Islet precursor cell (in vitro differentiated cells): ENCODE results near the gene MX1.

ENCODE experiments used
- DNase-seq: peaks from one replicate; pipeline ENCODE4 v3.0.0-alpha.2; 2018

Gene MX1

DNA sequence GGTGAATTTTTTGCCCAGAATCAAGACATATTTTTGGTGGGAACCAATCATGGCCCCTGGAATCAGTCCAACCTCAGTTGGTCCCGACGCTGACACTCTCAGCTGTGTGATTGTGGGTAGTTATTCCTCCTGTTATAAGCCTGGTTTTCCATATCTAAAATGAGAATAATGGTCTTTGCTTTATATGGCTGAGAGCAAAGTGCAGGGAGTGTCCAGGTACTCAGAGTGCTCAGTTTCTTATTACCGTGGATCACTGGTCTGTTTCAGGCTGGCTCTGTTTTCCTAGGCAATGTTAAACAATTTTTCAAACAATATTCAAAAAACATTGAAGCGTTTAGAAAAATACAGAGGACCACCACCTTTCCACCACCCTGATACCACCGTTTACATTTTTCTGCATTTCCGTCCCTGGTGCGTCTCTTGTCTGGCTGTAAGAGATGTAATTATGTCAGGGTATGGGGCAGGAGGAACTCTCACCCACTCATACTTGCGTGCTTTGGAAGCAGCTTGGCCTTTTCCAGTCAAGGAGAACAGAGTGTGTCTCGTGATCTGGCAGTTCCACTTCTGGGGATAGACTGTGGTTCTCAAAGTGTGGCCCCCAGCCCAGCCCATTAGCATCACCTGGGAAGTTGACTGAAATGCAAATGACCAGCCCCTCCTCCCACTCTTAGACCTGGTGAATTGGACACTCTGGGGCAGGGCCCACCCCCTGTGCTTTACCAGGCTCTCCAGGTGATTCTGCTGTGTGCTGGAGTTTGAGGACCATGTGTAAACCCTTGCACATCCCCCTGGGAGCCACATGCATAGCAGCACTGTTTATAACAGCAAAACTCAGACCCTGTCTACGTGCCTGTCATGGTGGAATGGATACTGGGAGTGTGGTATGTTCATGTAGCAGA lies 6.8 kb downstream of the MX1 start:
- DNase-seq: no peak

DNA sequence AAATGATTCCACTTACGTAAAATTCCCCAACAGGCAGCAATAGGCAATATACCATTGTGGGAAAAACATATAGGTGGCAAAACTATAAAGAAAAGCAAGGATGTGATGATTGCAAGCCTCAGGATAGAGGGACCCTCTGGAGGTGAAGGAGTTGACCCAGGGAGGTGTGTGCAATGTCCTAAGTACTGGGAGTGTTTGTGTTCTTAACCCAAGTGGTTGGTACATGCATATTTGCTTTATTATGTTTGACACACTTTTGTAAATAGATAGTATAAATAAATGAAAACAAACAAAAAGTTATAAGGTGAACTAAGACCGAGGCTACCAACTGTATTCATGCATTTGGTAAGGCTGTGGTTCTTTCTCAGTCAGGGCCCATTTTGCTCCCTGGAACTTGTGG lies 7.5 kb downstream of the MX1 start:
- DNase-seq: no peak

DNA sequence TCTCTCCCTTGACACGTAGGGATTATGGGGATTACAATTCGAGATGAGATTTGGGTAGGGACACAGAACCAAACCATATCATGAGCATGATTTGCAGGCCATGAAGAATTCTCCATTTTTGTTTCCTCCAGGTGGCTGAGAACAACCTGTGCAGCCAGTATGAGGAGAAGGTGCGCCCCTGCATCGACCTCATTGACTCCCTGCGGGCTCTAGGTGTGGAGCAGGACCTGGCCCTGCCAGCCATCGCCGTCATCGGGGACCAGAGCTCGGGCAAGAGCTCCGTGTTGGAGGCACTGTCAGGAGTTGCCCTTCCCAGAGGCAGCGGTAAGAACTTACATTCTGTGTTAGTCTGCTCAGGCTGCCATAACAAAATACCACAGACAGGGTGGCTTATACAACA lies 9.7 kb downstream of the MX1 start:
- no peak for DNase-seq

DNA sequence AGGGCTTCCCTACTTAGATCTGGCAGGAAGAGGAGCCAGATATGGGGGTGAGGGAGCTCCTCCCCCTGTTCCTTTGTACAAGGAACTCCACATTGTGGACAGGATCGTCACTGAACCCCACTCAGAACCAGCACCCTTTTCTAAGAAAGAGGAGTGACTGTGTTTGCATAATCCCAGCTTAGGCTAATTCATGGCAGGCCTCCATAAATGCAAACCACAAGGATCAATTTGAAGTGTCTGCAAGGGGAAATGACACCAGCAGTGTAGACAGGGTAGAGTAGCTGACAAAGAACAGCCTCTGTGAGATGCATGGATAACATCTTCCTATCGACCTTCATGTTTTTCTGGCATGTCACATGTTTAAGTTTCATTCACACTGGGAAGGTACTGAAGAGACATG lies 11.7 kb downstream of the MX1 start:
- no peak for DNase-seq

DNA sequence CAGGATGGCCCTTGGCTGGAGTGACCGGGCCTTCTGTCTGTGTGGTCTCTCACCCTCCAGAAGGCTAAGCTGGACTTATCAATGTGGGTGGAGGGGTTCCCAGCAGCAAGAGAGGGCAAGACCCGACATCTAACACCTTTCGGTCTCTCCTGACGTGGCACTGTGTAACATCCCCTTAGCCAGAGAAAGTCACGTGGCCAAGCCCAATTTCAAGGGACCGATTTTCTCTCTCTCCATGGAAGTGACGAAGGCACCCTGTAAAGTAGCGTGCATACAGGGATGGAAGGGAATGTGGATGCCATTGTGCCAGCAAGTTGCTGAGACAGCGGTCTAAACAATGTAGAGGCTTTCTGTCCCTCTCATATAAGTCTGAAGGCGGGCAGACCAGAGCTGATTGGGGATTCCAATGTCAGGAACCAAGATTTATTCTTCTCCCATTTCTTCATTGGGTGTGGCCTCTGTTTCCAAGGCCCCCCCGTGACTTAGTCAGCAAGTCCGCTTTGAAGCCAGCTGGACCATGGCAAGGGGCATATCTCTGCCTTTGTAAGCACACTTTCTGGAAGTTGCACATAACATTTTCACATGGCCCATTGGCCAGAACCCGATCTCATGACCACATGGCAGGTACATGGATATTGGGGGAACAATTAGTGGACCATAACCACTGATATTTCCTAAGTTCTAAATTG lies 12.5 kb downstream of the MX1 start:
- DNase-seq: no peak

DNA sequence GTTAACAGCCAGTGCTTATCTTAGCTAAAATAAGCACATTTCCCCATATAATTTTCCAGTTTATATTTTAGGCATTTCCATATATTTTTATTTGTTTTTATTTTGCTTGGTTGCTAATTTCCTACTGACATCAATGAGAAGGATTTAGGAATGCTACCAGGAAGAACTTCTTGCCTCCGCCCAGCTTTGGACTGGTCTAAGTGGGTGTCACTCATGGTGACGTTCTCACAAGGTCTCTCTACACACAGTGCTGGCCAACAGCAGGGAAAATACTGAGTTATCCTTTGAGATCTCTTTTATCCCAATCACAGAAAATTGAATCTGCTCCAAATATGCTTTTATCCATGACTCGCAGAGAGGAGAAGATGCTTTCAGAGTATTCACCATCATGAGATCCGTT lies 13.2 kb downstream of the MX1 start:
- DNase-seq: no peak

DNA sequence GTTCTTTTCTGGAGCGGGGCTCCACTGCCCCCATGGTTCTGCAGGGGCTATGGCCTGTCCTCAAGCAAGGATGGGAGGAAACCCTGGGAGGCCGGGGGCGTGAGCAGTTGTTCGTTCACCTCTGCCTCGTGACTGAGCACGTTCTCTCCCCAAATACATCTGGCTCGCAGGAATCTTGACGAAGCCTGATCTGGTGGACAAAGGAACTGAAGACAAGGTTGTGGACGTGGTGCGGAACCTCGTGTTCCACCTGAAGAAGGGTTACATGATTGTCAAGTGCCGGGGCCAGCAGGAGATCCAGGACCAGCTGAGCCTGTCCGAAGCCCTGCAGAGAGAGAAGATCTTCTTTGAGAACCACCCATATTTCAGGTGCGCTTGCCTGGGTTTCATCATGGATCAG lies 15.5 kb downstream of the MX1 start:
- no peak for DNase-seq

DNA sequence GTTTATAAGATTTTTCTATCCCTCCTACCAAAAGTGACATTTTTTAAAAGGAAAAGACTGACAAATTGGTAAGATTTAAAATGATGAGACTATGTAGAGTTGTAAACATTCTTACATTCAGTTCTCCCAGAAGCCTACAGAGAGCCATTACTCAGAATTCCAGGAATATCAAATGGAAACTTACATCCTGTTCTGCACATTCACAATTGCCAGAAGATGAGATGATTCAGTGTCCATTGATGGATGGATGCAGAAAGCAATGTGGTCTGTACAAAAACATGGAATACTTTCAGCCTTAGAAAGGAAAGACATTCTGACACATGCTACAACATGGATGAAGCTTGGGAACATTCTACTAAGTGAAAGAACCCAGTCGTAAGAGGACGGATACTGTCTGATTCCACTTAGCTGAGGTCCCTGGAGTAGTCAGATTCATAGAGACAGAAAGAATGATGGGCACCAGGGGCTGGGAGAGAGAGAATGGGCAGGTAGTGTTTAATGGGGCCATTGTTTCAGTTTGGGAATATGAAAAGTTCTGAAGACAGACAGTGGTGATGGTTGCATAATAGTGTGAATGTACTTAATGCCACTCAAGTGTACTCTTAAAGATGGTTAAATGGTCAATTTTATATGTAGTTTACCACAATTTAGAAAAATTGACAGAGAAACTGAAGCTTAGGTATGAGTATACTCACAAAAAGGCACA lies 16.6 kb downstream of the MX1 start:
- no peak for DNase-seq

DNA sequence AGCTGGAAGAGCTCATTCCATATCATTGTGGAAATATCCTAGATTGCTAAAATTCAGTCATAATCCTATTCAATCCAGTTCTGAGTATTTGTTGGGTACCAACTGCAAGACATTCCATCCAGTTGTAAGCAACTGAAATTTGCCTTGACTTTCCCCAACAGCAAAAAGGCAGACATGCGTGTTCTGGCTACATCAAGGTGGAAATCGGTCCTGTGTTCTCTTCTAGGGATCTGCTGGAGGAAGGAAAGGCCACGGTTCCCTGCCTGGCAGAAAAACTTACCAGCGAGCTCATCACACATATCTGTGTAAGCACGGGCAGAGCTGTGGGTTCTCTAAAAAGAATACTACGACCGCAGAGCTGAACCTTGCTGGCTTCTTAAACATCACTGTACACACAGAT lies 17.5 kb downstream of the MX1 start:
- no peak for DNase-seq

DNA sequence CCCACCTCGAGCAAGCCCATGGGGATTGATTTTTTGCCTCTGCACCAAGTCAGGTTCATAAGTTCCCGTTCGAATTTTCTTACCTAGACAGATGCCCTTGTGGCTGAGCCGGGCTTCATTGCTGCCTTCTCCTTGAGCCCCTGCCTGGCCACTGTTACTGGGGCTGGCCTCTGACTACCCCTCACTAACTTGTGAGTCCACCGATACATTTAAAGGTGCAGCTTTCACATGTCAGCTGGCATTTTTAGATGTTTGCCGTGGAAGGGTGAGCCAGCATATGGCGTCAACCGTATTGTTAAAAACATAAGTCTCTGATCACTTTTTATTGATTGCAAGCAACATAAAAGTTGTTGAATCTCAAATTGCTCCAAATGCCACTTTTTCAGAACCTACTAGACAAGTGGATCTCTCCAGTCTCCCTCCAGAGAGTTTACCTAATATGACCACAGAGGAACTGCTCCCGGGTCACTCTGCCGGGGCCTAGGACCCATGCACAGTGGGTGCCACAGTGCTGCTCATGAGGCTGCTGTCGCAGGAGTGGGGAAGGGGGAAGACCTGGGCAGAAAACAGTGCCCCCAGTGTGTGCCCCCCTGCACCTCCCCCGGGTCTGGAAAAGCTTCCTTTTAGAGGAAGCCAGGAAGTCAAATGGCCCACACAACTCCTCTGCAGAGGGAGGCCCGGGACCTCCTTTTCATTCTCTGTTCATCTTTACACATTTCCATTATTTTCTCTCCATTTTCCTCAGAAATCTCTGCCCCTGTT lies 18.8 kb downstream of the MX1 start:
- no peak for DNase-seq

DNA sequence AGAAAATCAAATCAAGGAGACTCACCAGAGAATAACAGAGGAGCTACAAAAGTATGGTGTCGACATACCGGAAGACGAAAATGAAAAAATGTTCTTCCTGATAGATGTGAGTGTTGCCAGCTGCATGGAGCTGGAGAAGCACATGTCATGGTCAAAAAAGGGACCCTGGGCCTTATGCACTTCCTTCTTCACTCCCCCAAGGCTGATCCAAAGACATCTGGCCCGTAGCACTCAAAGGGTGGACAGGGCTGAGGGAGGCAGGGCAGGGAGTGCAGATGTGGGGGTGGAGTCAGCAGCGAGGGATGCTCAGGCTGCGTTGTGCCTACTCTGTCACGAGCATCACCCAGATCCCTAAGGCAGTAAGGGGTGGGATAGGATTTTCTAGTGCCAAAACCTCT lies 19.4 kb downstream of the MX1 start:
- no peak for DNase-seq

DNA sequence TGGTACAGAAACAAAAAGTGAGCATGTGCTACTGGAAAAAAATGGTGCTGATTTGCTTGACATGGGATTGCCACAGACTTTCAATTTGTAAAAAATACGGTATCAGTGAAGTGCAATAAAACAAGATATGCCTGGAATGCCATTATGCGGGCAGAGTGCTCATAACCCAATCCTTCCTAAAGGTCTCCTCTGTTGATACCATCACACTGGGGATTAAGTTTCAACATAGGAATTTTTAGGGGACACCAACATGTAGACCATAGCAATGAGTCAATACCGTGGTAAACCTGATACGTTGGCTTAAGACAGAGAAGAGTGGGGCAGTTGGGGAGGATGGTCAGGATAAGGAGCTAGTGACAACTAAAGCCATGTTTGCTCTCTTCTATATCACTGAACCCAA lies 20.5 kb downstream of the MX1 start:
- DNase-seq: no peak

DNA sequence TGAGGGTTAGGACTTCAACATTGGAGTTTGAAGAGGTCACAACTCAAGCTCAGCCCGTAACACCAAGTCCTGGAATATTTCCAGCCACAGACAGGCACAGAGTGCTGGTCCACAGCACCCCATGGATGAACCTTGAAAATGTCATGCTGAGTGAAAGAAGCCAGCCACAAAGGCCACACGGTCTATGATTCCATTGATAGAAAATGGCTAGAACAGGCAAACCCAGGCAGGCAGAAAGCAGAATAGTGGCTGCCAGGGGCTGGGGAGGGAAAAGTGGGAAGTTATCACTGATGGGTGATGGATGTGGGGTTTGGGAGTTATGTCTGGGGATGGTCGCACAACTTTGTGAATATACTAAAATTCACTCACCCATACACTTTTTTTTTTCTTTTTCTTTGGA lies 21.3 kb downstream of the MX1 start:
- no peak for DNase-seq

DNA sequence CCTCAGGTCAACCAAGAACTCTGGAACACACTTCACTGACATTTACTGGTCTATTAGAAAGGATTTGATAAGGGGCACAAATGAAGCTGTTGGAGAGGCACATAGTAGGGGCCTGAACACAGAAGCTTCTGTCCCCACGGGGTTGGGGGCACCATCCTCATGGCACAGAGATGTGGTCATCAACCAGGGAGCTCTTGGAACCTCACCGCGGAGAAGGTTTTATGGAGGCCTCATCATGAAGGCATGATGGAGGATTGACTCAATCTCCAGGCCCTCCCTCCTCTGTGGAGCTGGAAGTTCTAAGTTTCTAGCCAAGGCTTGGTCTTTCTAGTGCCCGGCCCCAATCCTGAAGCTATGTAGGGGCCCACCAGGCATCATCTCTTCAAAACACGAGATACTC lies 23.6 kb downstream of the MX1 start:
- no peak for DNase-seq

DNA sequence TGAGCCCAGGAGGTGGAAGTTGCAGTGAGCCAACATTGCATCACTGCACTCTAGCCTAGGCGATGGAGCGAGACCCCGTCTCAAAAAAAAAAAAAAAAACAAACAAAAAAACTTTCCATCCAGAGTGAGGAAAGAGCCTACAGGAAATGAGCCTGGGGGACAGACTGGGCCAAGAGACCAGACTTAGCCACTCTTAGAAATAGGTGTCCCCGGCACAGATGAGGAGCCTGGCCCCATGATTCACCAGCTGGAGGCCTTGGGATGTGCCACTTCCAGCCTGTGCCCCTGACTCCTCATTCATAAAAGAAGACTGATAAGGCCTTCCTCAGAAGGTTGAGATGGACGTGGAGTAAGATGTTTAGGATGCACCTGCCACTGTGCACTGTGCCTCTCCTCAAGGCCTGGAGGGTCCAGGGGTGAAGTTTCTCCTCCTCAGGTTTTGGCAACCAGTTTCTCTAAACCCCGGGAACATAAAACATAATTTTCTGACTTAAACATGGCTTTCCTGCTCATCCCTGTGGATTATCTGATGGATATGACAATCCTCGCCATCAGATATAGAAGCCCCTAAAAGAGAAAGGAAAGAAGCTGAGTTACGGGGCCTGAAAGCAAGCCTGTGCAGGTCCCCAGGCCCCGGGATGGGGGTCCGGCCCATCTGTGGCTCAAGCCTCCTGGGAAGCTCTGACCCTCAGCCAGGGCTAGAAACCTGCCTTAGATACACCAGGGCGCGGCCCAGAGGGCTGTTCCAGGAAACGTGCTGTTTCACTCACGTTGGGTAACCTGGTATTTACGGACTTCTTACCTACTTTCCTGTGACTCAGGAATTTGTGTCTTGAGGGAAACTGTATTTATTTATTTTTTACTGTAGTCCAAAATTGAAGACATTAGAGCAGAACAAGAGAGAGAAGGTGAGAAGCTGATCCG lies 26.0 kb downstream of the MX1 start:
- DNase-seq: no peak

DNA sequence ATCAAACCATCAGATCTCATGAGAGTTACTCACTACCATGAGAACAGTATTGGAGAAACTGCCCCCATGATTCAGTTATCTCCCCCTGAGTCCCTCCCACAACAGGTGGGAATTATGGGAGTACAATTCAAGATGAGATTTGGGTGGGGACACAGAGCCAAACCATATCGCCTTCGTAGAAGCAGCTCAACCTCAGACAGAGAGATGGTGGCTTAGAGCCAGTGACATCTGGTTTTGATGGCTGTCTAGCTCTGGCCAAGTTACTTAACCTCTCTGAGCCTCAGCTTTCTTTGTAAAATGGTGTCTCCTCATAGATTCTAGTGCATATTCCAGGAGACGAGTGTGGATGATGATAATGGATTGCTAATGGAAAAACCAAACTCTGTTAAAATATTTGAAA lies 27.2 kb downstream of the MX1 start:
- no peak for DNase-seq

DNA sequence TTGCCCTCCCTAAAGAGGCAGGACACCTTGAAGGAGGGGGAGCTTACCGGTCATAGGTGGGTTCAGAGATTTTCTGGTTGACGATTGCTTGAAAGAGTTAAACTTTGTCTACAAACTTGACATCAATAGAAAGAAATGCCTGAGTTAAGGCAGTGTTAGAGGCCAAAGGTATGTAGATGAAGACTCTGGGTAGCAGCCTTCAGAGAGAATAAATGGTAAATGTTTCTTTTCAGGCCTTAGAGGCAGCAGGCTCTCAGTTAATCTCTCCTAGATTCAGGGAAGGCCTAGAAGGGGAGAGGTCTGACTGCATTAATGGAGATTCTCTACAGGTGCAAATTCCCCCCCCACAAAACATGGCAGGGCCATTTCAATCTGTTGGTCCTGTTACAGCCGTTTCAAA lies 27.7 kb downstream of the MX1 start:
- no peak for DNase-seq

DNA sequence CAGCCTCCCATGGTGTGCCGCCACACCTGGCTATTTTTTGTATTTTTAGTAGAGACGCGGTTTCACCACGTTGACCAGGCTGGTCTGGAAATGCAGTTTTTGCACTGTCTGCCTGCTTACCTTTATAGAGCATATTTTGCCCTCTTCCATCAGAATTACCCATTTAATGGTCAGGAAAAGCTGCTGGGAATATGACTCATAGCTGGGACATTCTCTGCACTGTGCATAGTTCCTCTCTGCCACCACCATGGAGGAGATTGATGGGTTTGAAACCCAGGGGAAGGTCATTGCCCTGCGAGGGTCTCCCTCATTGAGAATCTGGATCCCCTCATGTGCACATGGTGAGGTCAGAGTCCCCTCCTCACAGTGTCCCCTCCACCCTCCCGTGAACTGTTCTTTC lies 32.1 kb downstream of the MX1 start:
- no peak for DNase-seq

DNA sequence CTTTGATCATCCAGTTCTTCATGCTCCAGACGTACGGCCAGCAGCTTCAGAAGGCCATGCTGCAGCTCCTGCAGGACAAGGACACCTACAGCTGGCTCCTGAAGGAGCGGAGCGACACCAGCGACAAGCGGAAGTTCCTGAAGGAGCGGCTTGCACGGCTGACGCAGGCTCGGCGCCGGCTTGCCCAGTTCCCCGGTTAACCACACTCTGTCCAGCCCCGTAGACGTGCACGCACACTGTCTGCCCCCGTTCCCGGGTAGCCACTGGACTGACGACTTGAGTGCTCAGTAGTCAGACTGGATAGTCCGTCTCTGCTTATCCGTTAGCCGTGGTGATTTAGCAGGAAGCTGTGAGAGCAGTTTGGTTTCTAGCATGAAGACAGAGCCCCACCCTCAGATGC lies 32.5 kb downstream of the MX1 start:
- no peak for DNase-seq

DNA sequence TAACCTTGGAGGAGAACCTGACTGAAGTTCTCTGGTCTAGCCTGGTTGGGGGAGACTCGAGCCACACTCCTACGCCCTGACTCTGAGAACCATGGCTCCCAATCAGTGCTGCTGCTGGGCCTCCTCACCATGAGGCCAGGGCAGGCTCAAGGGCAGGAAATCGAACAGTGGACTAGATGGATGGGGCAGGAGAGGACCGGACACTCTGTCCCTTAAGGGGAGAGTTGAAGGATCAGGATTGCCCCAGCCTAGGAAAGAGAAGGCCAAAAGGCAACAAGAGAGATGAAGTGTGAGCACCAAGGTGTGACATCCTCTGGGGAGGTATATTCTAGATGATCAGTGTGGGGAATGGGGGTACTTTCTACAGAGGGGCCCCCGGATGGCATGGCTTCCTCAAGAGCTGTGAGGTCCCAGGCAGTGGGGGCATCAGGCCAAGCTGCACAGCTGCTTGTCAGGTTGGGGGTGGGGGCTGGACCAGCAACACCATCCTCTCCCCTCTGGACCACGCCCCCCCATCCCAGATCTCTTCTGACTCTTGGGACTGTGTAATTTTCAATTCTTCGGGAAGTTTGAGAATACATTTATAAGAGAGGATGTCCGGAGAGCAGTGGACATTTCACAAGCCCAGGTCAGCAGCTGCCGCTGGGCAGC lies 34.0 kb downstream of the MX1 start:
- no peak for DNase-seq
